Gastroesophageal sphincter (tissue), 4 donors: ENCODE results near the gene UCP2. TPM values are rescaled to one million over a fixed set of nuclear protein-coding genes. Genes with fewer than 3 reads are reported as not detected.

Experiments
- ATAC-seq: fragments of 150-250 bp; one replicate; pipeline ENCODE4 v1.9.1; 2016; ENCODE audit warnings: mild to moderate bottlenecking, moderate library complexity
- H3K27ac ChIP-seq, 4 donors: fragments of 200-600 bp; sonication (generic) in 3 of 4; 1 replicate in 3 of 4; 2 replicates in 1 of 4; pipeline ENCODE4 v1.5.1; 2016 to 2019
- H3K27me3 ChIP-seq: fragments of 200-600 bp; sonication (generic); one replicate; pipeline ENCODE4 v1.5.1; 2019
- H3K36me3 ChIP-seq, 2 donors: fragments of 200-600 bp; sonication (generic); one replicate each; pipeline ENCODE4 v1.5.1; 2019; ENCODE audit warnings: control low read depth in 1 of 2
- H3K4me1 ChIP-seq, 3 donors: fragments of 200-600 bp; sonication (generic); 1 replicate in 2 of 3; 2 replicates in 1 of 3; pipeline ENCODE4 v1.5.1; 2016 to 2019; ENCODE audit warnings: control low read depth in 2 of 3
- H3K4me3 ChIP-seq, 2 donors: fragments of 200-600 bp; sonication (generic); one replicate each; pipeline ENCODE4 v1.5.1; 2019; ENCODE audit warnings: mild to moderate bottlenecking in 1 of 2, moderate library complexity in 1 of 2
- H3K9me3 ChIP-seq, 3 donors: fragments of 200-600 bp; sonication (generic); one replicate each; pipeline ENCODE4 v1.5.1; 2017 to 2019; ENCODE audit warnings: control low read depth in 2 of 3
- EP300 ChIP-seq: sonication (generic); formaldehyde crosslinking; IDR thresholded peaks from one replicate; pipeline ENCODE4 v1.6.1; 2017; ENCODE audit warnings: antibody characterized with exemption, mild to moderate bottlenecking
- POLR2A ChIP-seq, 2 donors: fragments of 450-650 bp; IDR thresholded peaks; one replicate each; pipeline ENCODE4 v1.6.1; 2017; ENCODE audit warnings: antibody characterized with exemption in 2 of 2, mild to moderate bottlenecking in 2 of 2, moderate library complexity in 1 of 2
- POLR2AphosphoS5 ChIP-seq: sonication (generic); formaldehyde crosslinking; IDR thresholded peaks from one replicate; pipeline ENCODE4 v1.6.1; 2017; ENCODE audit warnings: antibody characterized with exemption
- WGBS, 2 donors: methylation state at CpG; one replicate each; pipeline ENCODE4 v1.1.5; 2018; ENCODE audit warnings: low coverage in 1 of 2; 5-methylcytosine and 5-hydroxymethylcytosine counted together
- total RNA-seq, 4 donors: library from RNA; depleted of rRNA; stranded (reverse); fragments of >200 nt; gene quantifications; one replicate each; pipeline ENCODE4 v1.1.0, GENCODE V29; 2016
- TF ChIP-seq, protein P1 (sequence below), 4 experiments: fragments of 200-600 bp in 2 of 4; fragments of 450-650 bp in 2 of 4; sonication (generic) in 1 of 4; IDR thresholded peaks; one replicate each; pipeline ENCODE4 v1.5.1; 2017 to 2019; ENCODE audit warnings: antibody characterized with exemption in 4 of 4, mild to moderate bottlenecking in 2 of 4, moderate library complexity in 2 of 4

Gene UCP2
- total RNA-seq, 4 donors from 2014 or later: 5.8 to 37.2 (median 33.2) TPM

DNA sequence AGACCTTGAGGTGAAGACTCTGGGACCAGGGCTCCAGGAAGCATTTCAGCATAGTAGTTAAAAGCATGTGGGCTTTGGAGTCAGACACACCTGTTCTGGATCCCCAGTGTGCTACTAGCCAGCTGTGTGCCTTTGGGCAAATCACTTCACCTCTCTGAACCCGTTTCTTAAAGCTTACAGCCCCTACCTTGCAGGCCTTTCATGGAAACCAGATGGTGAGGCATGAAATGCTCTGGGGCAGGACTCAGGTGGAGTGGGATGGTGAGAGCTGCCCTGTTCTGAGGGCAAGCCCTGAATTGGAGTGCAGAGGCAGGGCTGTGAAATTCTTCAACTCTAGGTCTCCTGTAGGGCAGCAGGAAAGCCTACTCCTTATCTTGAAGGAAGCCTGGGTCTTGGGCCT, 10.5 kb downstream of the UCP2 start:
- Histone ChIP-seq H3K27ac (no peak overlapping the region), H3K4me1 (peaks cover 0 to 3% (median 0%) of the 10 kb centered on the region in 3 donors), H3K4me3 (no peak overlapping the region), H3K36me3 (peaks cover 0 to 21% of the 10 kb centered on the region in 2 donors), H3K27me3 (no peaks in the 10 kb centered on the region), H3K9me3 (no peaks in the 10 kb centered on the region)
- WGBS, 2 donors: no CpG with 5 or more reads among the region's 1 CpG
- no peak for TF ChIP-seq POLR2AphosphoS5
- TF ChIP-seq, protein P1, sequence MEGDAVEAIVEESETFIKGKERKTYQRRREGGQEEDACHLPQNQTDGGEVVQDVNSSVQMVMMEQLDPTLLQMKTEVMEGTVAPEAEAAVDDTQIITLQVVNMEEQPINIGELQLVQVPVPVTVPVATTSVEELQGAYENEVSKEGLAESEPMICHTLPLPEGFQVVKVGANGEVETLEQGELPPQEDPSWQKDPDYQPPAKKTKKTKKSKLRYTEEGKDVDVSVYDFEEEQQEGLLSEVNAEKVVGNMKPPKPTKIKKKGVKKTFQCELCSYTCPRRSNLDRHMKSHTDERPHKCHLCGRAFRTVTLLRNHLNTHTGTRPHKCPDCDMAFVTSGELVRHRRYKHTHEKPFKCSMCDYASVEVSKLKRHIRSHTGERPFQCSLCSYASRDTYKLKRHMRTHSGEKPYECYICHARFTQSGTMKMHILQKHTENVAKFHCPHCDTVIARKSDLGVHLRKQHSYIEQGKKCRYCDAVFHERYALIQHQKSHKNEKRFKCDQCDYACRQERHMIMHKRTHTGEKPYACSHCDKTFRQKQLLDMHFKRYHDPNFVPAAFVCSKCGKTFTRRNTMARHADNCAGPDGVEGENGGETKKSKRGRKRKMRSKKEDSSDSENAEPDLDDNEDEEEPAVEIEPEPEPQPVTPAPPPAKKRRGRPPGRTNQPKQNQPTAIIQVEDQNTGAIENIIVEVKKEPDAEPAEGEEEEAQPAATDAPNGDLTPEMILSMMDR (IDR thresholded peaks at IDR 0.05): no peak
- no peak for TF ChIP-seq EP300
- no peak for TF ChIP-seq POLR2A (IDR thresholded peaks at IDR 0.05)
- ATAC-seq: no peak

DNA sequence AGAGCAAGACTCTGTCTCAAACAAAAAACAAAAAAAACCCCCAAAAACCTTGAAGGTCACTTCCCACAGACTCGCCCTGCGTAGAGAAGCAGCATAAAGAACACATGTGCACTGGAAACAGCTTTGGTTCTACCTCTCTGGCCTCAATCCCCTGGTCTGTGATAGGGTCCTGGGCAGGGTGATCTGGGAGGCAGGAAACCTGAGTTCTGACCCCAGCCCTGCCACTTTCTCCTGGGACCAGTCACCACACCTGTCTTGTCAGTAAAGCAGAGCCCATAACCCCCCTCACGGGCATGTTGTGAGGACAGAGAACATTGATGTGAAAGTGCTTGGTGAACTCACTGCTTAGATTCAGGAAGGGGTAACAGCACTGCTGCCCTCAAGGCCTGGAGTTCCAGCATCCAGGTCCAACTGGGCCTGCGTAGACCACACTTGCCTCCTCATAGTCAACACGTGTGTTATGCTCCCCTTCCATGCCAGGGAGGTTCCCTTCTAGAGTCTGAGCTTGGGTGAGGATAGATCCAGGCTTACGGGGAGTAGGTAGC, 11.4 kb downstream of the UCP2 start:
- Histone ChIP-seq H3K27me3 (no peaks in the 10 kb centered on the region), H3K9me3 (no peaks in the 10 kb centered on the region), H3K36me3 (peaks cover 0 to 14% of the 10 kb centered on the region in 2 donors), H3K27ac (no peak overlapping the region), H3K4me1 (peaks cover 0 to 3% (median 0%) of the 10 kb centered on the region in 3 donors), H3K4me3 (no peak overlapping the region)
- WGBS, 2 donors: 90 to 100% methylated on average over 2 to 4 of the region's 6 CpGs
- no peak for ATAC-seq
- TF ChIP-seq EP300 (no peak), POLR2AphosphoS5 (no peak), POLR2A (IDR thresholded peaks at IDR 0.05) (no peak)
- TF ChIP-seq, protein P1 (IDR thresholded peaks at IDR 0.05): no peak

DNA sequence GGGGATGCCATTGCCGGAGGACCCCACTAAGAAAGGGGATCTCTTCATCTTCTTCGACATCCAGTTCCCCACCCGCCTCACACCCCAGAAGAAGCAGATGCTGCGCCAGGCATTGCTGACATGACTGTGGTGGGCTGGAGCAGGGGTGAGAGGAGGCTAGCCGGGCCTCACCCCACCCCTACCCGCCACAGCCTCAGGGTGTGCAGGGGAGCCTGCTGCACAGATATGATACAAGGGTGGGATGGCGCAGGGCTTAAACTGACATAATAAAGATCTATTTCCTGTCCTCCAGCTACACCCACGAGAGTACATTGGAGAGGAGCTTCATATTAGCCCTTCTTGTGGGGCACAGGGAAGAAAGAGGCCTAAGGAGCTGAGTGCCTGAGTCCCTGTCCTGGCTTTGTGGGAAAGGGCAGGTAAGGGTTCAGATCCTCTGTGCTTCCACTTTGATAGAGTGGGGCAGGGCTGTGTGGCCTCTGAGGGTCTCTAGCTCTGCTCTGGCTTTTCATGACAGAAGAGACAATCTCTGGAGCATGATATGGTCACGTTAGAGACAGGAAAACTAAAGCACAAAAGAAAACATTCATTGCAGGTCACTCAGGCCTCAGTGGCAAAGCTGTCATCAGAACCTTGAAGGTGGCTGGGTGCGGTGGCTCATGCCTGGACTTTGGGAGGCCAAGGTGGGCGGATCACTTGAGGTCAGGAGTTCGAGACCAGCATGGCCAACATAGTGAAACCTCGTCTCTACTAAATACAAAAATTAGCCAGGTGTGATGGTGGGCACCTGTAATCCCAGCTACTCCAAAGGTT, 12.4 kb downstream of the UCP2 start:
- Histone ChIP-seq H3K4me1 (peaks cover 0 to 3% (median 0%) of the 10 kb centered on the region in 3 donors), H3K36me3 (peaks cover 0 to 3% of the 10 kb centered on the region in 2 donors), H3K27ac (no peak overlapping the region), H3K27me3 (peaks cover 8% of the 10 kb centered on the region), H3K9me3 (no peaks in the 10 kb centered on the region), H3K4me3 (no peak overlapping the region)
- TF ChIP-seq EP300 (no peak), POLR2AphosphoS5 (no peak), POLR2A (IDR thresholded peaks at IDR 0.05) (no peak)
- TF ChIP-seq, protein P1 (IDR thresholded peaks at IDR 0.05): no peak
- WGBS, 2 donors: 60 to 74% methylated on average over 1 to 7 of the region's 13 CpGs
- no peak for ATAC-seq

DNA sequence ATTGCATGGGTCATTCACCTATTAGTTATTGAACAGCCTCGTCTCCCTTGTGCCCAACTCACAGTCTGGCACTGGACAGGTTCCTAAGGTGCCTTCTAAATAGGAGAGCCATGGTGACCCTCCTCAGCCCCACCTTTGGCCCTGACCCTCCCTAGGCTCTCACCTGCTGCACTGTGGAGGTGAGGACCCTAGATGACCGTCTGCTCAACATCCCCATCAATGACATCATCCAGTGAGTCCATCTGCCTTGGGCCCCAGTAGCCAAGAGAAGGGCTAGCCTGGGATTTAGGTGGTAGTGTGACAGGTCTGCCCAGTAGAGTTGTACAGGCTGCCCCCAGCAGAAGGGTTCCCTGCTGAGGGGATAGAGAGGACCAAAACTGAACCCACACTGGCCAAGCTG, 13.6 kb downstream of the UCP2 start:
- peaks cover 13% of the 10 kb centered on the region for H3K27me3 ChIP-seq
- no peaks in the 10 kb centered on the region for H3K9me3 ChIP-seq
- no peak for ATAC-seq
- 90 to 100% methylated on average over 1 to 2 of the region's 2 CpGs for WGBS, 2 donors
- H3K4me1 ChIP-seq: peaks cover 0 to 10% (median 7%) of the 10 kb centered on the region in 3 donors
- no peak overlapping the region for H3K4me3 ChIP-seq
- TF ChIP-seq POLR2AphosphoS5: no peak
- TF ChIP-seq POLR2A (IDR thresholded peaks at IDR 0.05): no peak
- no peak for TF ChIP-seq EP300
- TF ChIP-seq, protein P1 (IDR thresholded peaks at IDR 0.05): no peak
- no peaks in the 10 kb centered on the region for H3K36me3 ChIP-seq
- H3K27ac ChIP-seq: no peak overlapping the region
